NCI-H2227 (cell line): Measurements from ENCODE around the gene PHEX.
A peak's percentile ranks its signal among the peaks of the same experiment; 100 is the strongest.
"Not testable (repeated sequence)": the region's sequence is repeated elsewhere in the genome, so short reads cannot be mapped to it uniquely, and the experiment has no call there.

Experiments used
- DNase-seq: peaks from one replicate; lab custom pipeline; 2025; ENCODE audit not compliant: unreplicated experiment; lab: John Stamatoyannopoulos, UW

The PHEX gene

DNA sequence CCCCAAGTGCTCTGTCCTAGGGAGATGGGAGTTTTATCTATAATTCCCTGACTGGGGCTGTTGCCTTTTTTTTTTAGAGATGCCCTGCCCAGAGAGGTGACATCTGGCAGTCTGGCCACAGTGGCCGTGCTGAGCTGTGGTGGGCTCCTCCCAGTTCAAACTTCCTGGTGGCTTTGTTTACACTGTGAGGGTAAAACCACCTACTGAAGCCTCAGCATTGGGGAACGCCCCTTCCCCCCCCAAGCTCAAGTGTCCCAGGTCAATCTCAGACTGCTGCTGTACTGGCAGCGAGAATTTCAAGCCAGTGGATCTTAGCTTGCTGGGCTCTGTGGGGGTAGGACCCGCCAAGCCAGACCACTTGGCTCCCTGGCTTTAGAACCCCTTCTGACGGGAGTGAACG is 202.3 kb downstream of the PHEX start:
- no peak for DNase-seq

DNA sequence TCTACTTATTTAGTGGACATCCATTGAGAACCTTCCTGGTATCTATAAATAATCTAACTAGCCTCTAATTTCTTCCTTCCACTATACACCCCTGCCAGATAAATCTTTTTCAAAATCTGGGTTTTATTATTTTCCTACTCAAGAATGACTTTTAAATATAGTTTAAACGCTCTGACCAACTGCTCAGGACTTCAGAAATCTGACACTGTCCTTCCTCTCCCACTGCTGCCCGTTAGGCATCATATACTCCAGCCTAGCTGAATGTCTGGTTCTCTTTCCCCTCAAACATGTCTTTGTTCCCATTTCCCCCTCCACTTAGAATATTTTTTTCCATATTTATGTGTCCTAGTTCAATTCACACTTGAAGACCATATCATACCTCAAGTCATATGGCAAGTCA is 205.4 kb downstream of the PHEX start:
- no peak for DNase-seq

DNA sequence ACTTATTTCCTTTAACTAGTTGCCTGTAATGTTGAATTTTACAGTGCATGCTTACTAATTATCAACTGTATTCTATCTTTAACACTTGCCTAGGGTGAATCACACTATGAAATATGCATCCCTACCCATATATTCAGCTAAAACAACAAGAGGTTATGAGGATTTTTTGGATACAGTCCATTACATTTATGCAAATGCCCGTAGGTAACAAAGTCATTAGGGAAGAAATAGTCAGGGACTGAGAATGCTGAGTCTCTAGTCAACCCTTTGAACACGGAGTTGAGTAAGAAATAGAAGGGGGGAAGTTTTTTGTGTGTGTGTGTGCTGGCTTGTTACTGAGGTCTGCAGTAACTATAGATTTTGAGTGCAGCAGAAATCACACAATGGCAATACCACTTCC is 214.5 kb downstream of the PHEX start:
- no peak for DNase-seq

DNA sequence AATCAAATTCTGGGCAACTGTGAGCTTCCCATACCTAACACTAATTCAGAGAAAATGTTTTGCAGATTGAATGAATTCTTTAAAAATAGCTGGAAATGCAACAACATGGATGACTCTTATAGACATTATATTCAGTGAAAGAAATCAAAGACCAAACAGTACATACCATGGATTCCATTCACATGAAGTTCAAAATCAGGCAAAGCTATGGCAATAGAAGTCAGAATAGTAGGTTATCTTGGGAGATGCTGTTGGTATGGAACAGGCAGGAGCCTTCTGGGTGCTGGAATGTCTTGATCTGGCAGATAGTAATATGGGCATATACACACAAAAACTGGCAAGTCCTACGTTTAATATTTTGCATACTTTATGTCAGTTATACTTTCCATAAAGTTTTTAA is 215.0 kb downstream of the PHEX start:
- DNase-seq = no peak

DNA sequence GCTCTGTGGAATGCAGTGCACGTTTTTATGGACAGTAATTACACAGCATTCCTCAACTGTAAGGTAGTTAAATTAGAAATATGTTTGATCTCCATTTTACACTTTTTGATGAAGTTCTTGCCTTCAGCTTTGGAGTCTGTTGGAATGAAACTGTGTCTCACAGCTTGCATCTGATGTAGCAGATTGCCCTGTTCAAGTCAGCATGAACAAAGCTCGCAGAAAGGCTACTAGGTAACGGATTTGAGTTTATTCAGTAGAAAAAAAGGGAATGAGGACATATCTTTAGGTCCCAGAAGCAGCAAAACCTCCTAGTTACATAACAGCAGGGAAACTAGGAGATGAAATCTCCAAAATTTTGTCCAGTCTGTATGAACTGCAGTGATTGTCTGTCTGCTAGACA is 216.3 kb downstream of the PHEX start:
- DNase-seq = no peak

DNA sequence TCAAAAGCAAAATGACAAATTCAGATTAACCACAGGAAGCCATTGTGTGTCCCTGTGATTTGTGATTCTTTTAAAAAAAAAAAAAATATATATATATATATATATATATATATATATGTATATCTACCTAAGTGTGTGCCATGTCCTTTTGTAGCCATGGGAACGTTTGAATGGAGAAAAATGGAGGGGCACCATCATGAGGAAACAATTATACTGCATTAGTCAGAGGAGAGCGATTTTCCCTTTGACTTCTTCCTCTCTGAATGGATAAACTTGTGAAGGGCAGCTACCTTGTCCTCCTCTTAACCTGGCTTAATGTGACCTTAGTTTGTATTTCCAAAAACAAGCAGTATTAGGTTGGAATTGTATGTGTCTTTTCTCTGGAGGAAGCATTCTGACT is 217.2 kb downstream of the PHEX start:
- peak; percentile 15 for DNase-seq

DNA sequence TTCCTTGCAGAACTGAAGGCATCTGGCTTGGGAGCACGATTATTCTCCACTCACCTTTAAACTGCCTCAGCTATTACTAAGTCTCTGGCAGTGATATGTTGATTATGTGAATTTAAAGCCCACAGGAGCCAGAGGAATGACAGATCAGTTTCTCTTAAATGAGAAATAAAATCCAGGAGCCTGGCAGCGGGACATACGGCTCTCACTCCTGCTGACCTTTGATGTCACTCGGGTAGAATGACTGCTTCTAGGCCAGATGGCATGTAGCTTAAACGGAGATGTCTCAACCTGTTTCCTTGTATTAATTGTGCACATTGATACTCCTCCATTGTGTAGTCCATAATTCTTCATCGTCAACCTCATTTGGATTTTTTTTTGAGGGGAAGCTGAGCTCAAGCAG is 236.6 kb downstream of the PHEX start:
- DNase-seq = no peak

DNA sequence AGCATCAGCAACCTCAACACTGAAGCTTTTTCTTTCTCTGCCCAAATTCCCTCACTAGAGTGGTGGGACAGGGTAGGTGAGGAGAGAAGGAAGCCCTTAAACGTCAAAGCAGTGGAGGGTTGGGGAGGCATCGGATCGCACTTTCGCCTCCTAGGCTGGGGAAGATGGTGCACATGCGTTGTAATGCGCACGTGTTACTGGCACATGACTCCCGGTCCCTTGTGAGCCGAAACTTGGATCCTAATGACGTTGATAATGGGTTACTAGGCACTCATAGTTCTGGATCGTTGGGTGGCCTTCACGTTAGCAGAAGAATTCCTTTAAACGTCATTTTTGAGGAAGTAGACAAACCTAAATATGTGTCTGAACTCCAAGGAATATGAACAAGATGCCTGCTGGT is 240.5 kb downstream of the PHEX start, which contains the start of gene CBLL2:
CBLL2 (plus strand) TSS at position 301 of the 400 bp plus-strand sequence; CDS start at position 380, 79 bp downstream.
- no peak for DNase-seq

DNA sequence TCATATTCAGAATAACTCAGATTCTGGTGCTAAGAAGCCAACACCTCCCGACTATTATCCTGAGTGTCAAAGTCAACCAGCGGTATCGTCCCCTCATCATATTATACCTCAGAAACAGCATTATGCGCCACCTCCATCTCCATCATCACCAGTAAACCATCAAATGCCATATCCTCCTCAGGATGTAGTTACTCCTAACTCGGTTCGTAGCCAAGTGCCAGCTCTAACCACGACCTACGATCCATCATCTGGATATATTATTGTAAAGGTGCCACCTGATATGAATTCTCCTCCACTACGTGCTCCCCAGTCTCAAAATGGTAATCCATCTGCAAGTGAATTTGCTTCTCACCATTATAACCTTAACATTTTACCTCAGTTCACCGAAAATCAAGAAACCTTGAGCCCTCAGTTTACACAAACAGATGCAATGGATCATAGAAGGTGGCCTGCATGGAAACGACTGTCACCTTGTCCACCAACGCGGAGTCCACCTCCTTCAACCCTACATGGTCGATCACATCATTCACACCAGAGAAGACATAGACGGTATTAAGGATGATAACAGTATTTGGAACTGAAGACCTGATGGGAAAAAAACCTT is 241.7 kb downstream of the PHEX start:
- DNase-seq = no peak

DNA sequence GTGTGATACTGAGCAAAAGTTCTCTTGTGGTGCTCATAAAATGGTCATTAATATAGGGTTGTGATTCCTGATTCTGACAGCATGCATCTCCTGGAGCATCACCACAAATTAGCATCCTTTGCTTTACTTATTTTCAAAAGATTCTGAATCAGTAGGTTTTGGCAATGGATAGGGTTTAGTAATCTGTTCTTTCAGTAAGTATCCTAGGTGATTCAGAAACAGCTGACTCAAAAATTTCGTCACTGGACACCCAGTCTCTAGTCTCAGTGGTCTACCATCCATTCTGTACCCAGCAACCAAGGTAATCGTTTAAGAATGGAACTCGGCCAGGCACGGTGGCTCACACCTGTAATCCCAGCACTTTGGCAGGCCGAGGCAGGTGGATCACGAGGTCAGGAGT is 244.7 kb downstream of the PHEX start:
- DNase-seq = no peak

DNA sequence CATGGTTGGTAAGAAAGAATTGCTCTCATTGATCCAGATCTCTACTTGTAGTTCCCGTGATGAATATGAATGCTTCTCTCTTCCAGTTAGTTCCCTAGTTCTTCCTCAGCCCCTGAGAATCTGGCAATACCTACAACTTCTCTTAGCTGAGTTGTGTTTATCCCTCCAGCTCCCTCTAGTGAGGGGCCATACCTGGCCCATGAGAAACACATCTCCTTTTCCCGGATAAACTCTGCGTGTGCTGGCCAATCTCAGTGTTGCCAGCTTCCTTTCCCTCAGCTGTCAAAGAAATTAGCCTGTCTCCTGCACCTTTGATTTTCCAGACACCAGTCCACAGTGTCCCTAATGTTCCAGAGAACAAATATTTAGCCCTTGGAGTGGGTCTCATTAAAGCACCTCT is 246.2 kb downstream of the PHEX start:
- DNase-seq = no peak

DNA sequence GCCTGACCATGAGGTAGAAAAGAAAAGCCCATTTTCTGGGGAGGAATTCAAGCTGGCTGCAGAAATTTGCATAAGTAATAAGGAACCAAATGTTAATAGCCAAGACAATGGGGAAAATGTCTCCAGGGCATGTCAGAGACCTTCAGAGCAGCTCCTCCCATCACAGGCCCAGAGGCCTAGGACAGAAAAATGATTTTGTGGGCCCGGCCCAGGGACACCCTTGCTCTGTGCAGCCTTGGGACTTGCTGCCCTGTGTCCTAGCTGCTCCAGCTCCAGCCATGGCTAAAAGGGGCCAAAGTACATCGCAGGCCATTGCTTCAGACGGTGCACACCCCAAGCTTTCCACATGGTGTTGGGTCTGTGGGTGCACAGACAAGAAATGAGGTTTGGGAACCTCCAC is 257.1 kb downstream of the PHEX start:
- DNase-seq = not testable (repeated sequence)

DNA sequence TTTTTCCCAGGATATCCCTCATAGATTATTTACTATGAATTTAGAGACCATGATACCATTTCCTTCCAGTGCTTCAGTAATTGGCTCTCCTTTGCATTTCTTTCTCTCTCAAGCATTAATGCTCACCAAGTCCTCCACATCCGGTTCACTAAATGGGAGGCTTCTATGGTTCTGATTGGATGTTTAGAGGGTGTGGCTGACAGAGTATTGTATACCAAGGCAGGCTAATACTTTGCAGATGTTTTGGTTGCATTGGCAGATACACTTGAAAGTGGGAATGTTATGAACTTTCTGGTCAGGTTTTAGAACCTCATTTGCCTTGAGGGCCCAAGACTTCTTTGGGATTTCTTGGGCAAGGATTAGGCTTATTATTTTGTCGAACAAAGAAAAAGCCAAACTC is 264.7 kb downstream of the PHEX start:
- DNase-seq = no peak

DNA sequence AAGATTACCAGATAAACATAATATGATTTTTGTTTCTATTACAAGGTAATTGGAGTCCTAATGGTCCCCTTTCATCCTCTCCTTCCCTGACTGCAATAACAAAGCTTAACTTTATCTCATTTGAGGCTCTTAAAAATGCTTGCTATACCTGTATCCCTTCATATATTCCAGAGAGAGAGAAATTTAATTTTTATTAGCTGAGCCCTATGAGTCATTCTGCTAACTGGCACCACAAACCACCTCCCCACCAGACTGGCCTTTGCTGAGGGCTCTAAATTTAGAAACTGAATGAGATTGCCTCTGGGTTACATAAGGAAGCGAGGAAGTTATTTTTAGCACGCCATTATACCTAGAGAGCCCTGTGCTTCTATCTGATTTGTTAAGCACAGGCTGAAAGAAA is 268.0 kb downstream of the PHEX start:
- peak; percentile 78 for DNase-seq
